DMS53 (cell line): ENCODE data around the gene MAGI3.
"Not testable (repeated sequence)": the region's sequence is repeated elsewhere in the genome, so short reads cannot be mapped to it uniquely, and the experiment has no call there.

ENCODE experiments used
- DNase-seq: peaks from one replicate; lab custom pipeline; 2025; lab: John Stamatoyannopoulos, UW

MAGI3 gene

GRCh38 chr1:113442131-113442530 is 51.8 kb downstream of the MAGI3 start:
- DNase-seq: no peak

DNA sequence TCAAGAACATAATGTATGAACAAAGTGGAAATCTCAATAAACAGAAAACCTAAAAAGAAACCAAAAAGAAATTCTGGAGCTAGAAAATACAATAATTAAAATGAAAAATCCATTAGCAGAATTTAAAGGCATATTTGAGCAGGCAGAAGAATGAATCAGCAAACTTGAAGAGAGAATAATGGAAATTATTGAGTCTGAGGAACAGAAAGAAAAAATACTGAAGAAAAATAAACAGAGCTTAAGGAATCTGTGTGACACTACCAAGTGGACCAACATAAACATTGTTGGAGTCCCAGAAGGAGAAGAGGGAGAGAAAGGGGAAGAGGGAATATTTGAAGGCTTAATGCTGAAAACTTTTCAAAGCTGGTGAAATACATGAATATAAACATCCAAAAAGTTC is 54.5 kb downstream of the MAGI3 start:
- no peak for DNase-seq

DNA sequence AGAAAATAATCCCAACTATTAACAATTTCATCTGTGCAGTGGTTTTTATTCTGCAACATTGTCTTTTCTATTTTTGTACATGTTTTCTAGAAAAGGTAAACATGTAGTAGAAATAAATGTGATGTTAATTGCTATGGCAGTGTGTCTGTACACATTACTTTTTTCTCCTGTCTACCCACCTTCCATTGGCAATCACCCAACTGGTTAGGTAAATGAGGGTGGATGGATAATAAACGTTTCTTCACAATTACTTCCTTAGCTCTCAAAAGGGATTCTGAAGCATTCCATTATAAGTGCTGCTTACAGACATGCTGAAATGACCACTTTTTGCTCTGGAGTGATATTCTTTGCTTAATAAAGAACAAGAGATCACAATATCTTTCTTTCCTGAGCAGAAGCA is 61.4 kb downstream of the MAGI3 start:
- peak; percentile 16 for DNase-seq

GRCh38 chr1:113452921-113453770 is 62.8 kb downstream of the MAGI3 start:
- DNase-seq: peak; percentile 70

DNA sequence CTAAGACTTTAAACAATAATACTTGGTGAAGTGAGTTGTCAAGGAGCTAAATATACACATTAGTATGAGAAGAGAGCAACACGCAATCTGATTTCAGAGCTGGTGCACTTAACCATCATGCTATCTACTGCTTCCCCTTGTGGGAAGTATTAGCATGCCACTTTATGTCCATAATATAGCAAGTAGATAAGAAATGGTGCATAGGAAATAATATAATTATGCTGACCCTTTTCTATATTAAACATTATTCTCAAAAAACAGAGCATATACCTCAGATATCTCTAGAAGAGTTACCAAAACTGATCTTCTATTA is 63.4 kb downstream of the MAGI3 start:
- DNase-seq: peak; percentile 38

GRCh38 chr1:113455374-113455773 is 65.1 kb downstream of the MAGI3 start:
- DNase-seq: peak; percentile 16

DNA sequence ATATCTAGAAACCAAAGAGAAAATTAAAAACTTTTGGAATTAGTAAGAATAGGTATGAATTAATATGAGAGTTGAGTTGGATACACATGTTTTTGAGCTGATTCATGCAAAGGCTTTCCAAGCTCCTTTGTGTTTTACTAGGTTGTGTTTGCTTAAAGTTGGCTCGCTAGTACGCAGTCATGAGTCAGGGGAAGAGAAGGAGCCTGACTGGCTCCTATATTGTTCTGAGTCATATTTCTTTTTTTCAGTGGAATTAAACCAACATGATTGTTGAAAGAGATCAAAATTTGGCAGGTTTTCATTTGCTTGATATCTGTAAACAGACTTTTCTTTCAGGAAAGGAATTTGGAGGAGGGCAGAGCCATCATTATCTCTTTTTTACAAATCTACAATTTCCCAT is 66.7 kb downstream of the MAGI3 start:
- DNase-seq: peak; percentile 93

DNA sequence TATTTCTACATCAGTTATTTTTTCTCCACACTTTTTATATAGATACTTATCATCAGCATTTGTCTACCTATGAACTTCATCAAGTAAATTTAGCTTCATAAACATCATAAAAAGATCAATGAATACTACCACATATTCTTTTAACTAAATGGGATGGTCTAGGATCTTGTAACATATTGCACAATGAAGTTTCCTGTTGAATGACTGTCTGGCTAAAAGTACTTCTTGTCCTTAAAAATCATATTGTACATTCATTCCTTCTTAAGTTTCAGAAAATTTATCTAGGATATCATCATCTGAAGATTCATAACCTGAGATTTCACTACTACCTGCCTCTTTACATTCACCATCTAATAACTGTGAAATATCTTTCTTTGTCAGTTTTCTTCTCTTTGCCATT is 69.0 kb downstream of the MAGI3 start:
- DNase-seq: no peak

GRCh38 chr1:113467991-113468390 is 77.7 kb downstream of the MAGI3 start:
- DNase-seq: no peak

- DNase-seq: not testable (repeated sequence)
Measured at GRCh38 chr1:113478427-113479195, 88.3 kb downstream of the MAGI3 start.

DNA sequence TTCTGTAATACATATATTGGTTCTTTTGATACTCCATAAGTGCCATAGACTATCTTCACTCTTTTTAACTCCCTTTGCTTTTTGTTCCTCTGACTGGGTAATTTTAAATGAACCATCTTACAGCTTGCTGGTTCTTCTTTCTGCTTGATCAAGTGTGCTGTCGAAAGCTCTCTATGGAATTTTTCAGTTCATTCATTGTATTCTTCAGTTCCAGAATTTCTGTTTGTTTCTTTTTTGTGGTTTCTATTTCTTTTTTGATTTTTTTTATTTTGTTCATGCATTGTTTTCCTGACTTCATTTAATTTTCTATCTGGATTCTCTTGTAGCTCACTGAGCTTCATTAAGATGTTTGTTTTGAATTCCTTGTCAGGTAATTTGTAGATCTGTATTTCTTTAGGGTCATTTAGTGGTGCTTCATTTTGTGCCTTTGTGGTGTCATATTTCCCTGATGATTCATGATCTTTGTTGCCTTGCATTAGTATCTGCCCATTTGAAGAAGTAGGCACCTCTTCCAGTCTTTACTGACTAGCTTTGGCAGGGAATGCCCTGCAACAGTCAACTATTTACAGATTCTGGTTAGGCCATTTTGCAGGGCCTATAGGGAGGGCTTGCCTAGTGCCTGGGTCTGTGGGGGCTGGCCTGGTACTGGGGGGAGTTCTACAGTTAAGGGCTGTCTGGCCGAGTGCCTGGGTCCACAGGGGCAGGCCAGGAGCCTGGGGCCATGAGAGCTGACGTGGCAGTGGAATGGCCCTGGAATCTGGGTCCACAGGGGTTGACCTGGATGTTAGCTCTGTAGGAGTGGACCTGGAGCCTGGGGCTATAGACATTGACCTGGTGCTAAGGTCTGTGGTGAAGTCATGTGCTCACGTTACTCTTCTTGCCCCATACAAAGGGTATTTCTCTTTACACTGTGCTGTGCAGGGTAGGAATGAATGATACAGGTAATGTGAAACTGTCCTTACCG is 89.7 kb downstream of the MAGI3 start:
- peak; percentile 36 for DNase-seq

DNA sequence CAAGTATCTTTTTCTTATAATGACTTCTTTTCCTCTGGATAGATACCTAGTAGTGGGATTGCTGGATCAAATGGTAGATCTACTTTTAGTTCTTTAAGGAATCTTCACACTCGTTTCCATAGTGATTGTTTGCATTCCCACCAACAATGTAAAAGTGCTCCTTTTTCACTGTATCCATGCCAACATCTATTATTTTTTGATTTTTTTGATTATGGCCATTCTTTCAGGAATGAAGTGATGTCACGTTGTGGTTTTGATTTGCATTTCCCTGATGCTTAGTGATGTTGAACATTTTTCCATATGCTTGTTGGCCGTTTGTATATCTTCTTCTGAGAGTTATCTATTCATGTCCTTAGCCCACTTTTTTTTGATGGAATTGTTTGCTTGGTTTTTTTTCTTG is 94.8 kb downstream of the MAGI3 start:
- DNase-seq: not testable (repeated sequence)

DNA sequence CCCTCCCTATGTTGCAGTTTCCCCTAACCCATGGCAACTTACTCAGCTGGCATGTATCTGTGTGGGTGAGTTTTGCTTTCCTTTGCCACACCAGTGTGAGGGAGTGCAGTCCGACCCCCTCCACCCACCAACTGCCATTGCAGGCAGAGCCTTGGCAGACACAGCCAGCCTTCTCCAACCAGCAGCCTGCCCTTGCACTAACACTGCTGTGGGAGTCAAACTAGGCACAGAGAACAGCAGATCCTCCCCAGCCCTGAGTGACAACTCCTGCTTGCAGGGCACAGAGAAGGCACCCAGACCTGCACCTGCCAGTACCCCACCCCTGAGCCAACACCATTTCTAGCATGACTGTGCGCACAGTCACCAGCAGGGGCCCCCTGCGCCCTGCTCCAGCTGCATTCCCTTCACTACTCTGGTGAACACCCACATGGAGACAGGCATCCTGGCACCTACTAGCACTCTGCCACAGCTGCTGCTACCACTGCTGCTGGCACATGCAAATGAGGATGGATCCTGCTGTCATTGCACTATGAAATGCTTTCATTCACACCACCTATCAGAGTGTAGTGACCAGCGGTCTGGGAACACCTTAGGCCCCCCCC is 98.4 kb downstream of the MAGI3 start:
- DNase-seq: peak; percentile 42

DNA sequence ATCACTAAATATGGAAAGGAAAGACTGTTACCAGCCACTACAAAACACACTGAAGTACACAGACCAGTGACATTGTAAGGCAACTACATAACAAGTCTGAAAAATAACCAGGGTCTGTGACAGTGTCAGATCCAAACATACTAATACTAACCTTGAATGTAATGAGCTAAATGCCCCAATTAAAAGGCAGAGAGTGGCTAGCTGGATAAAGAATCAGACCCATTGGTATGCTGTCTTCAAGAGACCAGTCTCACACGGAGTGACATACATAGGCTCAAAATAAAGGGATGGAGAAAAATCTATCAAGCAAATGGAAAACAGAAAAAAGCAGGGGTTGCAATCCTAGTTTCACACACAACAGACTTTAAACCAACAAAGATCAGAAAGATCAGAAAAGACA is 100.1 kb downstream of the MAGI3 start:
- no peak for DNase-seq

GRCh38 chr1:113493533-113493932 is 103.2 kb downstream of the MAGI3 start:
- DNase-seq: no peak

- DNase-seq: no peak
Measured at GRCh38 chr1:113505357-113505756, 115.0 kb downstream of the MAGI3 start.

- no peak for DNase-seq
Measured at GRCh38 chr1:113507552-113508214, 117.4 kb downstream of the MAGI3 start.

- peak; percentile 16 for DNase-seq
Measured at GRCh38 chr1:113508364-113509164, 118.2 kb downstream of the MAGI3 start.

DNA sequence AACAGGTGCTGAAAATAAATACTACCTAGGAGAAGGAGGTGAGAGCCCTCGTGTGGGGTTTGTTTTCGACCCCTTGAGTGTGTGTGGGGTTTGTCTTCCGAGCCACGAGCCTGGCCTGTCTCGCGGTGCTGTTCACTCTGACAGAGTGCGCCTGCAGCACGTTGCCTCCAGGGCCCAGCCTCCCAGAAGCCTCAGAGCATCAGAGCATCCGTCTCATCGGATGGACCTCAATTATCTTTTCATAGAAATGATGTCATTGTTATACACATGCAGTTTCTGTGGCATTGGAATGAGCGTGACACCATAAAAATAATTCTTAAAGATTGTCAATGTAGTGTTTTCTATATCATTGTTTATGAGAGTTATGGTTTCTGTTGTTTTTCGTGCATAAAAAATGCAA is 119.5 kb downstream of the MAGI3 start:
- DNase-seq: not testable (repeated sequence)

- DNase-seq: no peak
Measured at GRCh38 chr1:113511269-113511668, 121.0 kb downstream of the MAGI3 start.
